ENCODE results near the gene LRCH4.

LRCH4 gene

GRCh38 chr7:100582041-100582579 is 3.8 kb downstream of the LRCH4 start:
- no peak for DNase-seq

- DNase-seq: no peak
Measured at GRCh38 chr7:100580466-100581283, 5.3 kb downstream of the LRCH4 start.

- no peak for DNase-seq
Measured at GRCh38 chr7:100578246-100579183, 7.4 kb downstream of the LRCH4 start.

- no peak for DNase-seq
Measured at GRCh38 chr7:100577507-100577906, 8.4 kb downstream of the LRCH4 start.

- no peak for DNase-seq
Measured at GRCh38 chr7:100577103-100577502, 8.8 kb downstream of the LRCH4 start.

GRCh38 chr7:100576384-100576993 is 9.4 kb downstream of the LRCH4 start:
- DNase-seq: no peak

- DNase-seq: no peak
Measured at GRCh38 chr7:100575746-100576383, 10.1 kb downstream of the LRCH4 start.

GRCh38 chr7:100575206-100575631 is 10.7 kb downstream of the LRCH4 start:
- no peak for DNase-seq

GRCh38 chr7:100574362-100575205 is 11.3 kb downstream of the LRCH4 start:
- DNase-seq: no peak

GRCh38 chr7:100573691-100574361 is 12.1 kb downstream of the LRCH4 start, which contains the start of gene SAP25:
Gene SAP25, minus strand, starts transcription at chr7:100573900. Its CDS starts 158 bp downstream, at chr7:100573742.
- DNase-seq: no peak

- DNase-seq: no peak
Measured at GRCh38 chr7:100572949-100573675, 12.8 kb downstream of the LRCH4 start.

GRCh38 chr7:100572281-100572948 is 13.5 kb downstream of the LRCH4 start:
- no peak for DNase-seq

- no peak for DNase-seq
Measured at GRCh38 chr7:100571829-100572116, 14.2 kb downstream of the LRCH4 start.

- DNase-seq: no peak
Measured at GRCh38 chr7:100570954-100571828, 14.7 kb downstream of the LRCH4 start.

GRCh38 chr7:100568896-100569844 is 16.8 kb downstream of the LRCH4 start:
- no peak for DNase-seq

- no peak for DNase-seq
Measured at GRCh38 chr7:100568176-100568895, 17.6 kb downstream of the LRCH4 start.

- no peak for DNase-seq
Measured at GRCh38 chr7:100567751-100568175, 18.2 kb downstream of the LRCH4 start.
